Esophagus (tissue), 2 donors: ENCODE measurements around the gene LRIG1. TPM values are rescaled to one million over a fixed set of nuclear protein-coding genes. Genes with fewer than 3 reads are reported as not detected.
A peak's percentile ranks its signal among the peaks of the same experiment; 100 is the strongest.

Experiments used
- H3K27ac ChIP-seq, 2 donors: one replicate each; pipeline ENCODE4 v1.5.1; 2013; ENCODE audit warnings: low read depth in 2 of 2, mild to moderate bottlenecking in 2 of 2, inconsistent platforms in 1 of 2, low read length in 1 of 2, moderate library complexity in 1 of 2
- H3K27me3 ChIP-seq, 2 donors: one replicate each; pipeline ENCODE4 v1.6.1; 2013; ENCODE audit warnings: low read length in 2 of 2, control low read depth in 1 of 2, mild to moderate bottlenecking in 1 of 2; ENCODE audit not compliant: insufficient read depth in 2 of 2, control insufficient read depth in 1 of 2
- H3K36me3 ChIP-seq, 2 donors: one replicate each; pipeline ENCODE4 v1.6.1; 2013; ENCODE audit warnings: low read length in 1 of 2; ENCODE audit not compliant: control insufficient read depth in 2 of 2, insufficient read depth in 2 of 2
- H3K4me1 ChIP-seq, 2 donors: one replicate each; pipeline ENCODE4 v1.6.1; 2013; ENCODE audit warnings: low read length in 1 of 2; ENCODE audit not compliant: control insufficient read depth in 2 of 2, insufficient read depth in 2 of 2
- H3K4me3 ChIP-seq, 2 donors: one replicate each; pipeline ENCODE4 v1.5.1; 2013; ENCODE audit warnings: low read length in 2 of 2, mild to moderate bottlenecking in 2 of 2, low read depth in 1 of 2, moderate library complexity in 1 of 2
- H3K9me3 ChIP-seq, 2 donors: one replicate each; pipeline ENCODE4 v1.6.1; 2013; ENCODE audit warnings: mild to moderate bottlenecking in 2 of 2, low read depth in 1 of 2, low read length in 1 of 2, moderate library complexity in 1 of 2; ENCODE audit not compliant: control insufficient read depth in 2 of 2, insufficient read depth in 1 of 2
- WGBS, 2 donors: extraction: QIAGEN DNeasy Blood & Tissue Kit; methylation state at CpG; one replicate each; pipeline ENCODE4 v1.1.7; 2013; 5-methylcytosine and 5-hydroxymethylcytosine counted together
- polyA plus RNA-seq, 2 donors: library from polyadenylated mRNA; stranded (reverse); fragments of 200-250 nt; gene quantifications; one replicate each; pipeline ENCODE4 v1.2.3, GENCODE V29; 2013
- donor health status: healthy with polysubstance abuse.
- donor health status: Bipolar disorder and iron deficiency.

LRIG1 gene
- polyA plus RNA-seq, 2 donors: 6.2 to 11.0 TPM

DNA sequence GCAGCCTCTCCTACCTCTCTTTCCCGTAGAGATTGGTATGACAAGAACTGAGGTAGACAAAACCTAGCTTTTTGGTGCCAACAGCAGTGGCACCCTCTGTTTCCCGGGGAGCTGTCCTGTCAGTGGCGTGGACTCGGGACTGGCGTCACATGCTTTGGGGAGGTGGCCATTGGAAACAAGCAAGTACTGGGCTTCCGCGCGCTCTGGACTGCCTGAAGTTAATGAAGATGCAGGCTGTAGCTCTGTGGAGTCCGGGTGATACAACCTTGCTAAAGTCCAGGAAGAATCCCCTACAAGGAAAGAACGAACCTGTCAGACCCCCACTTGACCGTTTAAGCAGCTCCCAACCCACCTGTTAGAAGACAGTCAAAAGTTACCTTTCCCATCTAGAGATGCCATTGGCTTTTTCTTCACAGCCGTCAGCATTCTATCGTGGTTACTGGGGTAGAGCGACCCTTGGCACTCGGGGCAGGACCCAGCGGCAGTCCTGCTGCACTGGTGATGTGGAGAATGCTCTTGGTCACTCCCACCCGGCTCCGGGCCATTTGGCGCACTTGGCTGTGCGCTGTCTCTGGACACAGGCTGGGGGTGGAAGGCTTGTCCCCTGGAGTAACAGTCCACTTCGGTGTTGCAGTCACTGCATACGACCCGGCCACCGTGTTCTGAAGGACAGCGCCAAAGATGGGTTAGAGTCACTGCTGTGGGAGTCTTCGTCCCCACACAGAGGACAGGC is 120.5 kb downstream of the LRIG1 start:
- Histone ChIP-seq H3K27me3 (no peaks in the 10 kb centered on the region), H3K4me1 (no peaks in the 10 kb centered on the region), H3K4me3 (no peak overlapping the region), H3K27ac (no peak overlapping the region), H3K9me3 (peaks cover 0 to 5% of the 10 kb centered on the region in 2 donors), H3K36me3 (peaks cover 42 to 52% of the 10 kb centered on the region in 2 donors)
- WGBS, 2 donors: 94 to 96% methylated on average over 26 of the region's 26 CpGs

DNA sequence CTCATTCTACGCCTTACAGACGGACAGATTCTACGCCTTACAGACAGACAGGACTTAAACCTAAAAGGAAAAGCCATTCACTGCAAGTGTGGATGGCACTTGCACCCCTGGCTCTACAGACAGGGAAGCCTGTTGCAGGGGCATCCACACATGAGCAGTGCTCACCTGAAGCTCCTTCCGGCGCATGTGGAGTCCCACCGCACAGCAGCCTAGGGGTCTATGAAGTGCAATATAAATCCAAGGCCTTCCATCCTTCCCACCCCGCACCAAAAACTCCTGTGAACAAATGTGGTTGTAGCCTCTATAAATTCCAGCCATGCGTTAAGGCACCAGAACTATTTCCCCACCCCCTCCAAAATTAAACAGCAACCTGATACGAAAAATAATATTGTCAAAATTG is 121.3 kb downstream of the LRIG1 start:
- Histone ChIP-seq H3K4me3 (no peak overlapping the region), H3K9me3 (peaks cover 0 to 3% of the 10 kb centered on the region in 2 donors), H3K36me3 (peaks cover 40 to 47% of the 10 kb centered on the region in 2 donors), H3K27ac (no peak overlapping the region), H3K27me3 (no peaks in the 10 kb centered on the region), H3K4me1 (no peaks in the 10 kb centered on the region)
- WGBS, 2 donors: 95 to 97% methylated on average over 9 of the region's 9 CpGs

DNA sequence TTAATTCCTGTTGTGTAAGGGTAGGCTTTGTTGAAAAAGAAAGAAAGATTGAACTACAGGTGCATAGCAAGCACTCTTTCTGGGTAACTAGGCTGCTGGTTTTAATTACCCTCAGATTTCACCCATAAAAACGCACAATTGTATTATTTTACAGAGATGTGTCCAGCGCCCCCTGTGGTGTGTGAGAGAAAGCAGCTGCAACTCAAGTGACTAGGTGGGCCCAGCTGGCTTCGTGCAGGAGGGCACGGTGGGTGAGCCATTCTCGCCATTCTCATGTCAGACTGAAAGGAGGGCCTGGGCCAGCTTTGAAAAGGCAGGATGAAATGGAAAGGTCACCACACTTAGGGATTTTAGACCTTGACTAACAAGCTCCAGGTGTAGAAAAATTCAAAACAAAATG is 122.6 kb downstream of the LRIG1 start:
- Histone ChIP-seq H3K36me3 (peaks cover 36 to 37% of the 10 kb centered on the region in 2 donors), H3K4me3 (no peak overlapping the region), H3K27me3 (no peaks in the 10 kb centered on the region), H3K9me3 (no peaks in the 10 kb centered on the region), H3K4me1 (no peaks in the 10 kb centered on the region), H3K27ac (no peak overlapping the region)
- 78 to 80% methylated on average over 5 of the region's 5 CpGs for WGBS, 2 donors

DNA sequence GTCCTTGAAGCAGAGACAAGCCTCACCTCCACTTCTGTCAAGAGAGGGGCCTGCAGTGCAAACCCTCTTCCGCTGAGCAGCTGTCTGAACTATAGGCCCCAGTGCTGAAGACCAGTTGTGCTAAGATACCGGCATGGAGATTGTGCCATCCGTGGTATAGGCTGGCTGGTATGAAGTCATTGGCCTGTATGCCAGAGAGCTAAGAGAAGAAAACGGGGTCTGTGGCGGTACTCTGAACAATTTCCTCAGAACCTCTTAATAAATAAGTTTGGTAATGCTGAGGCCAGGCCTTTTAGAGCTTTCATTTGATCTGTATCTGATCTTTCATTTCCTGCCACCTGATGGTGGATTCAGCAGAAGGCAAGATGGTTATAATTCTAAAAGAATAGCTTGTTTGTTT is 123.0 kb downstream of the LRIG1 start:
- Histone ChIP-seq H3K36me3 (peaks cover 32 to 33% of the 10 kb centered on the region in 2 donors), H3K27me3 (no peaks in the 10 kb centered on the region), H3K9me3 (no peaks in the 10 kb centered on the region), H3K27ac (peak overlapping the region in 1 of 2 donors; percentile 15), H3K4me1 (no peaks in the 10 kb centered on the region), H3K4me3 (no peak overlapping the region)
- WGBS, 2 donors: 94% methylated on average over 5 of the region's 5 CpGs

DNA sequence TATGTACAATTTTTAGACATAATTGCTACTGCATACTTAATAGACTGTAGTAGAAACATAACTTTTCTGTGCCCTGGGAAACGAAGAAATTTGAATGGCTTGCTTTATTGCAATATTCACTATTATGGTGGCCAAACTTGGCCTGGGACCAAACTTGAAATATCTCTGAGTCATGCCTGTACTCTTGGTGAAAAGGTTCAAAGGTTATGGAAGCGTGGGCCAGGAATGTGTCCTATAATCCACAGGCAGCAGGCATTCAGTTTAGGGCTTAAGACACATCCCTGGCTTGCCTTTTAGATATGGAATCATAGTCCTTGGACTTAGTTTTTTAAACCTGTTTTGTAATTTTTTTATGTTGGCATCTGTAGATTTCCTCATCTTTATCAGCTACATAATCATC is 124.3 kb downstream of the LRIG1 start:
- H3K9me3 ChIP-seq: no peaks in the 10 kb centered on the region
- H3K4me1 ChIP-seq: no peaks in the 10 kb centered on the region
- 66 to 71% methylated on average over 2 of the region's 2 CpGs for WGBS, 2 donors
- peaks cover 21 to 27% of the 10 kb centered on the region in 2 donors for H3K36me3 ChIP-seq
- H3K27me3 ChIP-seq: no peaks in the 10 kb centered on the region
- no peak overlapping the region for H3K27ac ChIP-seq
- no peak overlapping the region for H3K4me3 ChIP-seq

DNA sequence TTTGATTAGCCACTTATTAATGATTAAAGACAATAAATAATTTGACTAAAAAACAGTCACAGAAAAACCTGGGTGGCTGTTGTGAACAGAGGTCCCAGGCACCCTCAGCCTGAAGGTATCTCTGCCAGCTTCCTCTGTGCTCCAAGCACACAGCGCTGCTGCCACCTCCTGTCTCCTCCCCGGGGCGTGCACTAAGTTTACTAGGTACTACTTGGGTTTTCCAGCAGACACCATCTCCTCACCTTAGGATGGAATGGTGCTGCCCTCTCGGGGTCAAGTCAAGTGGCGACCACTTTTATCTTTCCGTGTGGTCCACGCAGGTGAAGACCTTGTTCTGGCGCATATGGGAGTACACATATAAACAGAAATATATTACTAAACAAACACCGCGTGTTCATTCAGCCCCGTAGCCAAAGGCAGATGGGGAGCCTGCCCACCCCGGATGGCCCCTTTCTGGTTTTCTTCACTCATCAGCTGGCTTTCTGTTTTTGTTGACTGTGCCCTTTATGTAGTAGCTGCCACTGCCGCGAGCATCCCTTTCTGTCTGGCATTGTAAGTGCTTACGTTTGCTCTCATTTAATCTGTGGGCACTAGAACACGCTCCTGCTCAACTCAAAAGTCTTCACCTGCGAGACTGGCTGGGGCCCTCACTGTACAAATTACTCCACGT is 128.0 kb downstream of the LRIG1 start:
- 77 to 84% methylated on average over 18 of the region's 18 CpGs for WGBS, 2 donors
- no peaks in the 10 kb centered on the region for H3K9me3 ChIP-seq
- no peak overlapping the region for H3K4me3 ChIP-seq
- peaks cover 7 to 8% of the 10 kb centered on the region in 2 donors for H3K36me3 ChIP-seq
- no peaks in the 10 kb centered on the region for H3K27me3 ChIP-seq
- H3K4me1 ChIP-seq: no peaks in the 10 kb centered on the region
- H3K27ac ChIP-seq: no peak overlapping the region

DNA sequence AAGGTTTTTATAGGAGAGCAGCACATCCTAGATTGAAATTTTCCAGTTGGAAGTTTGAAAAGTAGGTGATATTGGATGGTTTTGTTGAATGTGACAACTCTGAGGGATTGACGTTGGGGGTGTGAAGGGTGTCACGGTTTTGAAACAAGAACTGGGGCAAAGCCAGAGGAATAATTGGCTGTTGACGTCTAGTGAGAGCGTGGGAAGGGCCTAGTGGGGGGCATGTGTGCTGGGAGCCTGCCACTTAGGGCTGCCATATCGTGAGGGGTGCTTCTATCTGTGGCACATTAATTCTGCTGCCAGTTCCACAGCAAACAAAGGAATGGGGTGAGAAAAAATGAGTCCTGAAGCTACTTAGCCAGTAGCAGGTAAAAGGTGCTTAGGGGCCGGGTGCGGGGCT is 129.4 kb downstream of the LRIG1 start:
- H3K9me3 ChIP-seq: no peaks in the 10 kb centered on the region
- peaks cover 0 to 4% of the 10 kb centered on the region in 2 donors for H3K36me3 ChIP-seq
- WGBS, 2 donors: 83% methylated on average over 7 of the region's 7 CpGs
- H3K27me3 ChIP-seq: no peaks in the 10 kb centered on the region
- H3K27ac ChIP-seq: no peak overlapping the region
- H3K4me3 ChIP-seq: no peak overlapping the region
- H3K4me1 ChIP-seq: no peaks in the 10 kb centered on the region

DNA sequence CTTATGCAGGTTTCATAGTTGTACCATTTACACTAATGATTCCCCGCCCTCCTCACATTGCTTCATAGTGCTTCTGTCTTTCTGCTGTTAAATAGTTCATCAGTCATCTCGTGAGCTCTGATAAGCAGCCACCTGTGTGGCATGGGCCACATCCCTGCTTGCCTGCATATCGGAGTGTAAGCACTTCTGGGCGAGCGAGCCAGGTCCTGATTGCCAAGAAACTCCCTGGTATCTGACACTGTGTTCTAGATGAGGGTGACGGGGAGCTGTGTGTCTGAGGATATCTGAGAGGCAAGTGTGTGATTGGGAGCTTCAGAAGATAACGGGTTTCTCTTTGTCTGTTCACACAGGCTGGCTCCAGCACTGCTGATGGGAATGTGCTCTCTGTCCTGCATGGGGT is 130.6 kb downstream of the LRIG1 start:
- Histone ChIP-seq H3K27ac (no peak overlapping the region), H3K36me3 (peaks cover 0 to 4% of the 10 kb centered on the region in 2 donors), H3K9me3 (no peaks in the 10 kb centered on the region), H3K4me1 (no peaks in the 10 kb centered on the region), H3K27me3 (no peaks in the 10 kb centered on the region), H3K4me3 (no peak overlapping the region)
- 70 to 93% methylated on average over 7 of the region's 7 CpGs for WGBS, 2 donors

DNA sequence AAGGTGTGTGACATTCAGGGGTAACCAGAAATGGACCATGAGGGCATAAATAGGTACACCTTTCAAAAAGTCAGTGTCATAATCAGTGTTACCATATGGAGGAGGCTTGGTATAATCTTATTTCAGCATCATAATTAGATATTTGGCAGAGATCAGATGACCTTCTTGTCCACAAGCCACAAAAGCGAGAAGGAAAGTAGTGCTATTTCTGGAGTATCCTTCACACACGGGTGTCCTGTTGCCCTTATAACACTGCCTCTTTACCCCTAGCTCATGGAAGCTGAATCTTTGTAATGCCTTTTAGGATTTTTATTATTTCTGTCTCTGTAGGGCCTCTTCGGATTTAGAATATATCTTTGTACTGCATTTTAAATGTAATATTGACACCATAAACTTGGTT is 132.8 kb downstream of the LRIG1 start:
- H3K4me1 ChIP-seq: no peaks in the 10 kb centered on the region
- H3K36me3 ChIP-seq: peaks cover 0 to 4% of the 10 kb centered on the region in 2 donors
- WGBS, 2 donors: 84 to 86% methylated on average over 3 of the region's 3 CpGs
- H3K27ac ChIP-seq: no peak overlapping the region
- no peak overlapping the region for H3K4me3 ChIP-seq
- H3K27me3 ChIP-seq: no peaks in the 10 kb centered on the region
- H3K9me3 ChIP-seq: no peaks in the 10 kb centered on the region

DNA sequence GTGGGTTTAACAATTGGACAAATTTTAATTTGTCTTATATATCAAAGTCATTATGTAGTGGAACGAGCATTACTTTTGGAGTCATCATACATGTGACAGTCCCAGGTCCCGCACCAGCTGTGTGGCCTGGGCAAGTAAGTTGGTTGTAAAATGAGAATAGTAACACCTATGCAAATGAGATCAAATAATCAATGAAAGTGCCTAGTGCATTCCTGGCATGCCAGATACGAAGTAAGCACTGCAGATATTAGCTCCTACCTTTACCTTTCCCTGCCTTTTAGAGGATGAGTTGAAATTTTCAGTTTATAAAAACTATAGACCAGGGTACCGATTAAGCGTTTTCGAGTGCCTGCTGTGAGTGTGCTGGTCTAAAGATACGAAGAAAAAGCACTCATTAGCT is 134.1 kb downstream of the LRIG1 start:
- no peaks in the 10 kb centered on the region for H3K9me3 ChIP-seq
- no peak overlapping the region for H3K4me3 ChIP-seq
- H3K4me1 ChIP-seq: no peaks in the 10 kb centered on the region
- H3K27me3 ChIP-seq: no peaks in the 10 kb centered on the region
- H3K36me3 ChIP-seq: peaks cover 0 to 4% of the 10 kb centered on the region in 2 donors
- WGBS, 2 donors: 90 to 96% methylated on average over 7 of the region's 7 CpGs
- no peak overlapping the region for H3K27ac ChIP-seq
